ENCODE data around the gene KCNJ10.

KCNJ10 gene

GRCh38 chr1:159988006-159988405, 82.0 kb downstream of the KCNJ10 start:
- no peak overlapping the region for H3K27ac ChIP-seq

GRCh38 chr1:159987186-159987585, 82.8 kb downstream of the KCNJ10 start:
- no peak for TF ChIP-seq ZFX (IDR thresholded peaks at IDR 0.05; ENCODE audit: borderline replicate concordance)
- no peak for TF ChIP-seq CTCF (IDR thresholded peaks at IDR 0.05)
- H3K27ac ChIP-seq = no peak overlapping the region

More at GRCh38 chr1:159988006-159988405, 82.0 kb downstream of the KCNJ10 start:
- TF ChIP-seq CTCF (IDR thresholded peaks at IDR 0.05) (no peak), ZFX (IDR thresholded peaks at IDR 0.05; ENCODE audit: borderline replicate concordance) (no peak)

GRCh38 chr1:159986531-159986930, 83.4 kb downstream of the KCNJ10 start:
- no peak overlapping the region for H3K27ac ChIP-seq
- TF ChIP-seq ZFX (IDR thresholded peaks at IDR 0.05; ENCODE audit: borderline replicate concordance) = no peak
- no peak for TF ChIP-seq CTCF (IDR thresholded peaks at IDR 0.05)

GRCh38 chr1:159986093-159986492, 83.9 kb downstream of the KCNJ10 start:
- no peak overlapping the region for H3K27ac ChIP-seq
- no peak for TF ChIP-seq ZFX (IDR thresholded peaks at IDR 0.05; ENCODE audit: borderline replicate concordance)
- no peak for TF ChIP-seq CTCF (IDR thresholded peaks at IDR 0.05)

GRCh38 chr1:159985473-159985872, 84.5 kb downstream of the KCNJ10 start:
- no peak overlapping the region for H3K27ac ChIP-seq
- TF ChIP-seq CTCF (IDR thresholded peaks at IDR 0.05) = no peak

- TF ChIP-seq ZFX (IDR thresholded peaks at IDR 0.05; ENCODE audit: borderline replicate concordance) = no peak
- no peak for TF ChIP-seq CTCF (IDR thresholded peaks at IDR 0.05)
- no peak overlapping the region for H3K27ac ChIP-seq
Observed at GRCh38 chr1:159983681-159984080, 86.3 kb downstream of the KCNJ10 start.

GRCh38 chr1:159982280-159982679, 87.7 kb downstream of the KCNJ10 start:
- no peak overlapping the region for H3K27ac ChIP-seq
- TF ChIP-seq ZFX (IDR thresholded peaks at IDR 0.05; ENCODE audit: borderline replicate concordance) = no peak
- no peak for TF ChIP-seq CTCF (IDR thresholded peaks at IDR 0.05)

Measured in 22Rv1 (cell line).